Right ventricle myocardium inferior (tissue), 1 donor: ENCODE measurements around the gene TMC5. TPM values are rescaled to one million over a fixed set of nuclear protein-coding genes. Genes with fewer than 3 reads are reported as not detected.
"Not testable (repeated sequence)": the region's sequence is repeated elsewhere in the genome, so short reads cannot be mapped to it uniquely, and the experiment has no call there.

ENCODE experiments used
- ATAC-seq: fragments of 200-7000 bp; cut with Tn5 transposase; one replicate; pipeline ENCODE4 v1.9.1; 2020; ENCODE audit warnings: mild to moderate bottlenecking, moderate library complexity
- DNase-seq: peaks from one replicate; pipeline ENCODE4 v3.0.0; 2021; ENCODE audit errors: missing footprints
- intact Hi-C: fragments of 100-400 bp; cut with DNase I; formaldehyde crosslinking; loops from one replicate; pipeline ENCODE4 v1.11.0; 2022
- total RNA-seq: library from RNA; stranded (reverse); fragmentation: NEBNext Ultra II Directional; extraction: Animal tissue kit (Norgen Biotek cat#: 25700); gene quantifications from one replicate; pipeline ENCODE4 v1.2.1, GENCODE V29; 2021
- donor health status: DM: no; HTN: yes; CAD: no; lungs with severe emphysema.

TMC5 gene
- total RNA-seq, 1 donor from 2014 or later = not detected

DNA sequence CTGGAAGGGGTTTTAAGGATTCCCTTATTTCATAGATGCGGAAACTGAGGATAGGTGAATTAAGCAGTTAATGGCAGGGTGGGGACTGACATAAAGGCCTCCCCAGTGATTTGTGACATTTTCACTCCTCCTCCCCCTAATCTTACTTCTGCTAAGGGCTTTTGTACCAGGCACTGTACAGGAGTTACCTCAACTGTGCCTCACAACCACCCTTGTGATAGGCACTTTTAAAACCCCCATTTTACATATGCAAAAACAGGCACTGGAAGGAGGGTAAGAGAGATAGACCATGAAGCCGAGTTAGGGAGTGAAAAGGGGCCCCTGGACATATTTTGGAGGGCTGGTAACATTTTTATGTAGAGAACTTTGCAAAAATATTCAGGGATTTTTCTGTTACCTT, 105.1 kb downstream of the TMC5 start:
- DNase-seq = no peak
- intact Hi-C loops = loop anchor here (1.0 to 10.0 kb wide), 3 partner anchors 33 to 718 kb away; partner anchors contain the start of genes ARL6IP1, COQ7 and VPS35L
- ATAC-seq = no peak

DNA sequence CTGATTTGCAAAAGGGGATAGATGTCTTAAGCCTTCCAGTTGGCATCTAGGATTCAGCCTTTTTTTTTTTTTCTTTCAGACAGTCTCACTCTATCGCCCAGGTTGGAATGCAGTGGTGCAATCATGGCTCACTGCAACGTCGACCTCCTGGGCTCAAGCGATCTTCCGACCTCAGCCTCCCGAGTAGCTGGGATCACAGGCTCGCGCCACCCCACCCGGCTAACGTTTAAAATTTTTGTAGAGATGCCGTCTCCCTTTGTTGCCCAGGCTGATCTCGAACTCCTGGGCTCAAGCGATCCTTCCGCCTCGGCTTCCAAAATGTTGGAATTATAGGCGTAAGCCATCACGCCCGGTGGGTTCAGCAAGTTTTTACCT, 105.5 kb downstream of the TMC5 start:
- intact Hi-C loops = loop anchor here (1.0 to 10.0 kb wide), 3 partner anchors 32 to 718 kb away; partner anchors contain the start of genes ARL6IP1, COQ7 and VPS35L
- no peak for ATAC-seq

DNA sequence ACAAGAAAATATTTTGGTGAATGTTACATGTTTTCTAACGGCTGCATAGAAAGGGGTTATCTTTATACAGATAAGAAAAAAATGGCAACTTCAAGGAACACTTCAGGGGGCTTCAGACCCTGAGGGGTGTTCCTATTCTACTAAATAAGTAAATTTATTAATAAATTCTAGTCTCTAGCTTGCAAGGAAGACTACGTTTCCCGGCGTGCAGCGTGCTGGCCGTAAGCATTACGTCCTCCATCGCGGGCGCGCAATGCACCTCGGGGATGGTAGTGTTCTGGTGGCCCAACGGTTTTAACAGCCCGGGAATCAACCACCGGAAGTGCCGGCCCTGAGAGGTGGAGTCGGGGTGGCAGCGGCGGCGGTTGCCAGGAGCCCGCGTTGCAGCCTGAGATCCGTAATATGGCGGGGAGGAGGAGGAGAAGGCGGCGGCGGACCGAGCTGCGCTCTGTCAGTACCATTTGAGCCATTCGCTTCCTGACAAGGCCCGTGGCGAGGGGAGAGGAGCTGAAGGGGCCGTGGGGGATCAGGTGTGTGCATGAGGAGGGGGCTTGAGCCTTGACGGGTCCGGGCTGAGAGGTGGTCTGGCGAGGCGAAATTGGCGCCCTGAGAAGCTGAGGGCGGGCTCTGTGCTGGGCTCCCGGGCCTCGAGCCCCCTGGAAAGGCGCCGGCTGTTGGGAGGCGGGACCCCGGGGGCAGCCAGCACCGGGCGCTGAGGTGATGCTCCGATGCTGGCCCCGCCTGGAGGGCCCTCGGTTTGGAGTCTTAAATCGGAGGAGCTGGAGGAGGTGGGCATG, 106.1 kb downstream of the TMC5 start, which contains the start of gene CCP110:
Gene CCP110, plus strand, starts transcription at position 384 of the 797 bp plus-strand sequence. CDS start 3,940 bp downstream, outside the sequence.
- intact Hi-C loops = loop anchor here (1.0 to 10.0 kb wide), 3 partner anchors 32 to 719 kb away; partner anchors contain the start of genes ARL6IP1, COQ7 and VPS35L

More for the DNA sequence above, 105.5 kb downstream of the TMC5 start:
- no peak for DNase-seq

DNA sequence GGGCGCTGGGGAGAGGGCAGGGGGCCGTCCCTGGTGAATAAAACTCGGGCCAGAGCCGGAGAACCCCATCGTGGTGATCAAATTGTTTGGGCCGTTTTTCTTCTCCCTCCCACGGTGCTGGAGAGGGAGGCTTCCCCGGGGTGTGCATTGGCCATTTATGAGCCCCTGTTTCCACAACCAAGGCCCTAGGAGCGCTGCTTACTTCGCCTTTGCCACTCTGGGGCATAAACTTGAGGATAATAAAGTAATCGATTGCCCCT, 106.6 kb downstream of the TMC5 start:
- intact Hi-C loops = loop anchor here (5.0 to 10.0 kb wide), 2 partner anchors 457 to 719 kb away; partner anchors contain the start of genes ARL6IP1 and COQ7
- no peak for DNase-seq
- ATAC-seq = peak; percentile 1

More for the DNA sequence above, 106.1 kb downstream of the TMC5 start, which contains the start of gene CCP110:
- DNase-seq (peak; percentile 99), ATAC-seq (peak; percentile 93)

DNA sequence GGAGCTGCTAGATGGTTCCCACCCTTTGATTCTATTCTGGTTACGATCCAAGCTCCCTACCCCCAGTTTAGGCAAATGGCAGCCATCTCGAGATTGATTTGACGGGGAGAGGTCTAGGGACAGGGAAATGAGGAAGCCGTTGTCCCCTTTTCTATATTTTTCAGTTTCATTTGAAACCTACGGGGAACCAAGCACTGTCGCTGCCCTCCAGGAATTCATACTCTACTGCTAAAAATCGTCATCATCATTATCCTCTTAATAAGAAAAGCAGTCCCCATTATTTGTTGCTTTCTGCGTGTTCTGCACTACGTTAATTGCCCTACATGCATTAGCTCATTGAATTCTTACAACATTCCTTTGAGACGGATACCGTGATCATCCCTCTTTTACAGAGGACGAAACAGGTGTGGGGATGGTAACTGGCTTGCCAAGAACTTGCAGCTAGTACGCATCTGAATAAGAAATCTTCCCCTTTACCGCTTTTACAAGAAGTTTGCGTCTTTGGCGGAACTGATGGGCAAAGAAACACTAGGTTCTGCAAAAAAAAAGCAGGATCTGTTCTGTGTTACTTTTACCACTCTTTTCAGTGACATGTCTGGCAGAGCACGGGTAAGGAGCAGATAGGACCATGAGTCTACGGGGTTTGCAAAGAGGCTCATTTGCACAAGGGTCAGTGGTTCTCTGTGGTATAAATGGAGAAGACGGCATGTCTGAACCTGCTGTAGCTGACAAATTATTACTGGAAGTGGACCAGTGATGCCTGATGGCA, 107.1 kb downstream of the TMC5 start:
- ATAC-seq = no peak
- no peak for DNase-seq
- intact Hi-C loops = loop anchor here (5.0 to 10.0 kb wide), 2 partner anchors 457 to 720 kb away; partner anchors contain the start of genes ARL6IP1 and COQ7

DNA sequence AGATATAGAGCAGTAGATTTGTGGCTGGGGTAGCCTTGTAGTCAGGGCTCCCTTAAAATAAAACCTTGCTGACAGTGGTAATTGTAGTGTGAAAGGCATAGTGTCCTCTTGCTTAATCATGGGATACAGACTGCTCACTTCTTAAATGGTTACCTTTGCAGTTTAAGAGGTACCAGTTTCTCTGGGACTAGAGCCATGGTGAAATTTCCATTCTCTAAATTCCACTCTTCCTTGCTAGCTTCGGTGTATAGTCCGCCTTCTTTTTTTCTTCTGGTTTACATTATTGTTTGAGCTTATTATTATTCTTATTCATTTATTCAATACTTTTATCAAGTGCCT, 107.7 kb downstream of the TMC5 start:
- ATAC-seq = no peak
- no peak for DNase-seq
- intact Hi-C loops = loop anchor here (10.0 kb wide), 1 partner anchor 721 kb away; the partner anchor contains the start of gene ARL6IP1

DNA sequence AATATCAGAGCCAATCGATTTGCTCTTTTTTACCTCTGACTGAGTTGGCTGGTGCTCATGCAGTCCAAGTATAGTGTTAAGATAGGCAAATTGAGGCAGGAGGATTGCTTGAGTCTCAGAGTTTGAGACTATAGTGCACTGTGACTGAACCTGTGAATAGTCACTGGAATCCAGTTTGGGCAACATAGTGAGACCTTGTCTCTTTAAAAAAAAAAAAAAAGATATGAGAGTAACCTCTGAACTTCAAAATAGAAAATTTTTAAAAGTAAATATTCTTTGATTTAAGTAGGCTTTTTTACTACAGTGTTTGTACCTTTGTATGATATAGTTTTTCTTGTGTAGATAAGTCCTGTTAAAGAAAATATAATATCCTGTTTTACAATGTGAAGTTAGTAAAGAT, 109.5 kb downstream of the TMC5 start:
- ATAC-seq (no peak), DNase-seq (no peak)
- intact Hi-C loops = loop anchor here (10.0 kb wide), 1 partner anchor 722 kb away; the partner anchor contains the start of gene ARL6IP1

DNA sequence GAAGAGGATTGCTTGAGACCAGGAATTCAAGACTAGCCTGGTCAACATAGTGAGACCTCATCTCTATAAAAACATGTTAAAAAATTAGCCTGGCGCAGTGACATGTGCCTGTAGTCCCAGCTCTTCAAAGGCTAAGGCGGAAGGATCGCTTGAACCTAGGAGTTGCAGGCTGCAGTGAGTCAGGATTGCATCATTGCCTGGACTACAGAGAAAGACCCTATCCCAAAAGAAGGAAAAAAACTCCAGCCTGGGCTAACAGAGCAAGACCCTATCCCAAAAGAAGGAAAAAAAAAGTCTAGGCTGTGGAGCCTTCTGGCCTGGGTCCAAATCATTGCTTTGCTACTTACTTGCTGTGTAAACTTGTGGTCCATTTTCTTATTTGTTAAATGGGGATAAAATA, 111.0 kb downstream of the TMC5 start:
- no peak for ATAC-seq
- intact Hi-C loops = loop anchor here (10.0 kb wide), 1 partner anchor 724 kb away; the partner anchor contains the start of gene ARL6IP1
- no peak for DNase-seq

DNA sequence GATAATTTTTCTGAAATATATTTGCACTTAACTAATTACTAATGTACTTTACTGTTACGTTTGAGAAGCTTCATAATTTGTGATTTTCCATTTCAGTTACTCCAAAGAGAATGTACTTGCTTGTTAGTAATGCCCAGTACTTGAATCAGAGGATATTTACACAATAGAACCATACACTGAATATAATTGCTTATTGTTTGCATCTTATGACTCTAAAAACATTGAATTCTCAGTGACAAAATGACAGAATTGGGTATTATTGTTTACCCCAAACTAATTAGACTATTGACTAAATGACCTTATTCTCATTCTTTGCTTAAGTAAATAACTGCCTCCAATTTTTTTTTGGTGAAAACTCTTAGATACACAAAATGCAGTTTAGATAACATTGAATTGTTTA, 114.9 kb downstream of the TMC5 start:
- no peak for DNase-seq
- ATAC-seq = no peak
- intact Hi-C loops = no loop called here

DNA sequence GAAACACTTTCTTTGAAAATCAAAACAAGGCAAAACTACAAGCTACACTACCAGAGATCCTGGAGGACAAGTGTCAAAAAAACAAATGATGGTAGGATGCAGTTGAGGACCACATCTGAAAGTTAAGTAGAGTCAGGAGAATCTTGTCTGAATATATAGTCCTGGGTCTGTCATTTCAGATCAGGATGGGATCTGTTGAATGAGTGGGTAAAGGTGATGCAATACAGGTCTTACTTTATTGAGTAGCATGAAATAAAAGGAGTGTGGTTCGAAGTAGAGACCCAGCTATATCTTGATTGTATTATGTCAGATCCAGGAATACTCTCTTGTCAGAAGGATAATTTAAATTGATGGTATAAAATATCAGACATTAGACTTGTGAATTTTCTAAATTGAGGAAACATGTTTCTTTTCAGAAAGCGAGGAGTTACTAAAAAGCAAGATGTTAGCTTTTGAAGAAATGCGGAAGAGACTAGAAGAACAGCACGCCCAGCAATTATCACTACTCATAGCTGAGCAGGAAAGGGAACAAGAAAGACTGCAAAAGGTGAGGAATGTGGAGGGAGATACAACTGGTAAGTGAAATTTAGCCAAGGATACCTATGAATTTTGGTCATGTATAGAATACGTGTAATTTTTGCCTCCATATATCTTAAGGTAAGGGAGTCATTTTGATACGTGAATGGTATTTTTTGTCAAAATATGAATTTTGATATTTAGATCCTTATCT, 122.7 kb downstream of the TMC5 start:
- DNase-seq = no peak
- no peak for ATAC-seq
- intact Hi-C loops = no loop called here

DNA sequence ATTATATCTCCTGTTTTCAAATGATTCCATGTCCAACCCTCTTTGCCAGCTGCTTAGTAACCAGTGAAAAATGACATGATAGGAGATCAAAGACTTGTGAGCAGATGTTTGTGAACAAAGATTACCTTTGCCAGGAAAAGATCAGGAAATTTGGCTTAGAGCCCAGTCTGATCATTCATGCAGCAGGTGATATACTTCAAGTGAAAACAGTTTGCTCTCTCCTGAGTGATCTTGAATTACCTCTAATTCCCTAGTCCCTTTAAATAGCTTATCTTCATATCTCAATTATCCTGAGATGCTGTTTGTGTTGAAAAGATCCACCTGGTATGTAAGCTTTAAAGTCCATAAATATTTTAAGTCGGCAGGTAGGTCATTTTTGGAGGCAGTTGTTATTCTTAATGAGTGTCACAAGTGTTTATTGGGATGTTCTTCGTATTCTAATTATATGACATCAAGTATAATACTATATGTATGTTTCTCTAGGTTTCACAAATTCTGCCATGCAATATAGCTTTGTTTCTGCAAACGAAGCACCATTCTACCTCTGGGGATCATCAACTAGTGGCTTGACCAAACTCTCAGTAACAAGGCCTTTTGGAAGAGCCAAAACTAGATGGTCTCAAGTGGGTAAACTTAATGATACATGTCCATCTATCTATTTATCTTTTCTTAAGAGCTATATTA, 124.6 kb downstream of the TMC5 start:
- ATAC-seq (no peak), DNase-seq (no peak)
- intact Hi-C loops = no loop called here

DNA sequence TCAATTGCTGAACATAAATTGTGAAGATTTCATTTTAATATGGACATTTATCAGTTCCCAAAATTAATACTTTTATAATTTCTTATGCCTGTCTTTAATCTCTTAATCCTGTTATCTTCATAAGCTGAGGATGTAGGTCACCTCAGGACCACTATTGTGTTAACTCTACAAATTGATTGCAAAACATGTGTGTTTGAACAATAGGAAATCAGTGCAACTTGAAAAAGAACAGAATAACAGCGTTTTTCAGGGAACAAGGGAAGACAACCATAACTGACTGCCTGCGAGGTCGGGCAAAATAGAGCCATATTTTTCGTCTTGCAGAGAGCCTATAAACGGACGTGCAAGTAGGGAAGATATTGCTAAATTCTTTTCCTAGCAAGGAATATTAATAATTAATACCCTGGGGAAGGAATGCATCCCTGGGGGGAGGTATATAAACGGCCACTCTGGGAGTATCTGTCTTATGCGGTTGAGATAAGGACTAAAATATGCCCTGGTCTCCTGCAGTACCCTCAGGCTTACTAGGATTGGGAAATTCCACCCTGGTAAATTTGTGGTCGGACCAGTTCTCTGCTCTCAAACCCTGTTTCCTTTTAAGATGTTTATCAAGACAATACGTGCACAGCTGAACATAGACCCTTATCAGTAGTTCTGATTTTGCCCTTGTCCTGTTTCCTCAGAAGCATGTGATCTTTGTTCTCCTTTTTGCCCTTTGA, 125.8 kb downstream of the TMC5 start:
- DNase-seq, ATAC-seq, intact Hi-C loops: not testable (repeated sequence)

DNA sequence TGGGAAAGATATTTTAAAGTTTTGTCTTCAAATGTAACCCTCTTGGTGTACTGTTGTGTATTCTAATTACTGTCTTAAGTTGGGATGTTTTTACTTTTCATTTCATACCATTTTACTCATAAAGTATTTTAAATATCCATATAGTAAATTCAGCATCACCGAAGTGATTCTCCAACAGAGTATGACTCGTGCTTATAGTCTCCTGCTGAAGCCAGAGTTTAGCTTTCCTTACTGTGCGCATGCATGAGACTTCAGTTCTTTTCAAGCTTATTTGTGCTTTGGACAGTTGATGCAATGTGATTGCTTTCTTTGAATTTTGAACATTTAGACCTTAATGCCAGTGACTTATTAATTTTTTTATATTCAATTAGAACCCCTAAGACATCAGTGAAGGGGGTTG, 130.5 kb downstream of the TMC5 start:
- ATAC-seq (no peak), DNase-seq (no peak)
- intact Hi-C loops = no loop called here

Other genes starting within 250 kb of the TMC5 start
- 0.54 TPM for gene SYT17, start 249.6 kb upstream of the TMC5 start, total RNA-seq
- gene CLEC19A, start 132.2 kb upstream of the TMC5 start, total RNA-seq = not detected
- gene GDE1, start 104.2 kb downstream of the TMC5 start, total RNA-seq = 110 TPM
- gene CCP110, start 106.1 kb downstream of the TMC5 start, total RNA-seq = 8.5 TPM
- 24.6 TPM for gene VPS35L, start 137.8 kb downstream of the TMC5 start, total RNA-seq